Glomerular visceral epithelial cell (primary cell): Measurements from ENCODE around the gene ZSWIM6.
"Not testable (repeated sequence)": the region's sequence is repeated elsewhere in the genome, so short reads cannot be mapped to it uniquely, and the experiment has no call there.

Experiments used
- DNase-seq: peaks from one replicate; pipeline ENCODE4 v3.0.0-alpha.2; 2016; ENCODE audit errors: extremely low spot score

The ZSWIM6 gene

DNA sequence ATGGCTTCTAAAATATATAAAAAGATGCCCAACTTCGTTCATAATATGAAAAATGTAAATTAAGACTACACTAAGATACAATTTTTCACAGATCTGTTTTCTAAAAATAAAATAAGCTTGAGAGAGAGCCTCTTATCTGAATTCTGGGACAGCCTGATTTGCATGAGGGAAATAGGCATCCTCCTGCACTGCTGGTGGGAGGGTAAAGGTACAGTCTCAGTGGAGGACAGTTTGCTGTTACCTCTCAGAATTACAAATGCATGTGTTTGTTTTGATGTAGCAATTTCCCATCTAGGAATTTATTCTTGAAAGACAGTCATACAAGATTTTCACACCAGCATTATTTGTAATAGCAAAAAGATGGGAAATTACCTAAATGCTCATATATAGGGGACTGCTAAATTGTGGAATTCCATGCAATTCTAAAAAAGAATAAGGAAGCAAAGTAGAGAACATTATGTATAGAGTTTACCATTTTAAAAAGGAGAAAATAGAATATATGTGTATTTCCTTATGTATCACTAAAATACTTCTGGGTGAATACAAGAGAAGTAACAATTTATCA, 75.7 kb downstream of the ZSWIM6 start:
- no peak for DNase-seq

DNA sequence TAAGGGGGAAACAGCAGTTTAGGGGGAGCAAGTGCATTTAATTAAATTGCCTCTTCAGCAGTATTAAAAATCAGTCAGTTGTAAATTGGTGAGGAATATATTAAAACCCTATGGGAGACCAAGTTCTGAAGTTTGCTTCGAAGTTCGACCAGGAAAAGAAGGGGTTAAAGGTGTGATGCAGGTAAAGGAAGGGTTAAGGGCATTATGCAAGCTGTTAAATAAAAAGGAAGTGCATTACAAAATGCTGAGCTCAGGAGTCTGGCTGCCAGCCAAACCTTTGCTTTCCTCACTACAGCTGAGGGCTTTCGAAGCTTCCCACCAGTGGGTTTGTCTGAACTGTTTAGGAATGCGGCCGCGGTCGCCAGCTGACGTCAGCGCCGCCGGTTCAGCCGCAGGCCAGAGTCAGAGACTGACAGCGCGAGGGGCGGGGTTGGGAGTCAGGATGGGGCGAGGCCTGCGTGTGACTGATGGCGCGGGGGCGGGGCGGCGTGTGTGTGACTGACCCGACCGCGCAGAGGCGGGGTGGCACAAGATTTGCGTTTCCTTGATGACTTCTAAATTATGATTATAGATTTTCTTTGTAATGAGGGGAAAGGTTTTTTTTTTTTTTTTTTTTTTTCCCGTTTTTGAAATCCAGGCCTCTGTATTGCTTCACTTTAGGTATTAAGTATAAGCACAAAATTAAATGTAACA, 76.6 kb downstream of the ZSWIM6 start:
- DNase-seq, result peak; percentile 100

DNA sequence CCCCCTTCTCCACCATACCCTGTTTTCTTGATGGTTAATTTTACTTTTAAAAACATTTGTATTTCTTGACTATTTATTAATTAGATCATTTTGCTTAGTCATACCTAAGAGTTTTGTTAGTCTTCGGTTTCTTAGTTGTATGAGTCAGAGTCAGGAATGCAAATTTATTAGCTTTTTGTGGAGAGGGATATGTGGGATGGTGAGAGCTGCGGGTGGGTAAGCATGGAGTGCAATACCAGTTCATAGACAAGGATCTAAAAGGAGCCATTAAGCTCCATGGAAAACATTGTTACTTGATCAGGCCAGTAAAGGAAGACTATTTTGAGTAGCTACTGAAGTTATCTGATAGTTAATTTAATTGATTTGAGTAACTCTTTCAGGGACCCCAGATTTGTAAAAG, 77.5 kb downstream of the ZSWIM6 start:
- DNase-seq, result peak; percentile 89

DNA sequence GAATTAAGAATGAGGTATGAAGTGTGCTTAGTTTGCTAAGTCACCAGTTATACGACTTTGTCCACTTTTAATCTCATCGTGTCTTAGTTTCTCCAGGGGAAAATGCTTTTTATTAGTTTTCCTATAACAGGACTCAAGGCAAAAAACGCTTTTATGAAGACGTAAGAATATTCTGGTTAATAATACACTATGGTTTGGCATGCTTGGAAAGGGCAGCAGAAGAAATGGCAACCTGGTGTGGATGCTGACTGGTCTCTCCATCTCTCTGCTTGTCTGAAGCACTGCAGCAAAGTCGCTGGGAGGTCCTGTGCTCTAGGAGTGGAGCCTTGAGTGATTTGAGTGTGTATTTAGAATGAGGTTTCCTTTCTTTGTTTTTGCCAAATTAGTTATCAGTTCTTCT, 78.8 kb downstream of the ZSWIM6 start:
- no peak for DNase-seq

DNA sequence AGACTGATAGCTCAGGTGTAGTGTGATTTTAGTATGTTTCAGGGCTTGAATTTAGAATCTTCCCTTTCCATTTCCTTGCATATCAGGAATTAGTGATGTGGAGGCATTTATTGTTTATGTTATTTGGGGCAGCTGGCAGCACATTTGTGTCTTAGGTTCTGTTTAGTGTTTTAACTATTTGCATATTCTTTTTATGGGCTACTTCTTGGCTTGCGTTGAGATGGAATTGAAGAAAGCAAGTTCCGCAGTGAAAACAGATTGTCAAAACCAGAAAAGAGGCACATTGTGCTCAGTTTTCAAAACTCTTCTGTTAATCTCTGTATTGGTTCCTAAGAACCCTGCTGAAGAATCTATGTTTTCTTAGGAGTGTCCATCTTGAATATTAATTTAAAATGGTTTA, 80.3 kb downstream of the ZSWIM6 start:
- no peak for DNase-seq

DNA sequence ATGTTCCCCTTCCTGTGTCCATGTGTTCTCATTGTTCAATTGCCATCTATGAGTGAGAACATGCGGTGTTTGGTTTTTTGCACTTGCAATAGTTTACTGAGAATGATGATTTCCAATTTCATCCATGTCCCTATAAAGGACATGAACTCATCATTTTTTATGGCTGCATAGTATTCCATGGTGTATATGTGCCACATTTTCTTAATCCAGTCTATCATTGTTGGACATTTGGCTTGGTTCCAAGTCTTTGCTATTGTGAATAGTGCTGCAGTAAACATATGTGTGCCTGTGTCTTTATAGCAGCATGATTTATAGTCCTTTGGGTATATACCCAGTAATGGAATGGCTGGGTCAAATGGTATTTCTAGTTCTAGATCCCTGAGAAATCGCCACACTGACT, 81.1 kb downstream of the ZSWIM6 start:
- not testable (repeated sequence) for DNase-seq

DNA sequence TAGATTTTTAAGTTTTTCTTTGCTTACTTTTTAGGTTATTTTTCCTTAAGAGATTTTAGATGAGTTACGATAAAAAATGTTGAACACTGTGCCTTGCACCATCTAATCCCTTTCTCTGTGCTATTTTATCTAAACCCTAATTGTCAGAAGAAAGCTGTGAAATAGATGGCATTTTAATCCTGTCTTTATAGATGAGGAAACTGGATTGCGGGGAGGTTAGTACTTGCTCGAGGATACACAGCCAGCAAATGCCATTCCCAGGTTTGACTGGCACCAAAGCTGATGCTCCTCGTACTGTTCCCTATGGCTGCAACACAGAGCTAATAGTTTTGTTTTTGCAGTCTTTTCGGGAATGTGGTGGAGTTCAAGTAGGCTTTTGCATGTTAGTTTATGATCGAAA, 82.7 kb downstream of the ZSWIM6 start:
- DNase-seq, result no peak

DNA sequence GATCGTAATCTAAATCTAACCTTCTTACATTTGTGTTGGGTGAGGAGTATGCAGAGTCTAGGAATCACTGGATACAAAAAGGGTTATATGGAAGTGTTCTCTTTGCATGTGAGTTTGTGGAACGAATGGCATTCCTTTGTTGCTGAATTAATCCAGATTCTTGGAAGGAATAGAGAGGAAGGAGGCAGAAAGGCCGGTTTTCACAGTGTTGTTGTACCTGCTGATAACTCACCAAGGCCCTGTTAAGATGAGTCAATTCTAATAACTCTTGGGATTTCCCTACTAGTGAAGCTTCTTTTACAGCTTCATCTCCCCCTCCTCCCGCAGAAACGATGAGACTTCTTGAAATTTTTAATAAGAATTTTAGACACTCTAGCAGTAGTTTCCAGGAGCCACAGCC, 84.0 kb downstream of the ZSWIM6 start:
- peak; percentile 50 for DNase-seq

DNA sequence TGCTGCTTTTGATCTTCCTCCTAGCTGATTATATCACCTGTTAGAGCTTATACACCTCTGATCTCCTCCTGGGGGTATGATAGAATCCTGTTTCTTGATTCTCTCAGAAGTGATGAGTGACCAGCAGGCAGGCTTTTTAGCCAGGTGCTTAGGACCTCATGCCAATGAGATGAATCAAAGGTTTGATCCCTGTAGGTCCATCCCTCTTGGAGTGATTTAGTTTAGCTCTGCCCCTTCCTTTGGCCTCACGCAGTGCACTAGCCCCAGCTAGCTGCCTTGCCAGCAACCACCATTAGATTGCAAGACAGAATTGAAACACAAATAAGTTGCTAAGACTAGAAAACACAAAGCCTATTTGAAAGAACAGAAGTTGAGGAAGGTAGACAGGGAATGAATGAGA, 84.4 kb downstream of the ZSWIM6 start:
- DNase-seq, result peak; percentile 59

DNA sequence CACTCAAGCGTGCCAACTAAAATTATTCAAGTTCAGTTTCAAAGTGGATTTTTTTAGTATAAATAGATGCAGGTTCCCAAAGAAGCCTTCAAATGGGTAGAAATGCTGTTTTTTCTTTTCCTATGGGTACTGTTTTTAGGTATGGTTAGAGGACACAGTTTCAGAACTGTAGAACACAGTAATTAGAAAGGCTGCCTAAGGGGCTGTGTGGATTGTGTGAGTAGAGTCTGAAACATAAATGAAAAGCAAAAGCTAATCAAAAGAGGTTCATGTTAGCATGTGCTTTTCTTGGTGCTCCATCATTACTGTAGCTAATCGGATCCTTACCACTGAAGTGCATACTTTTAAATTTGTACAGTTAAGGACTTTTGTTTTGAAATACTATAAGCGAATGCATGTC, 85.3 kb downstream of the ZSWIM6 start:
- DNase-seq, result no peak

DNA sequence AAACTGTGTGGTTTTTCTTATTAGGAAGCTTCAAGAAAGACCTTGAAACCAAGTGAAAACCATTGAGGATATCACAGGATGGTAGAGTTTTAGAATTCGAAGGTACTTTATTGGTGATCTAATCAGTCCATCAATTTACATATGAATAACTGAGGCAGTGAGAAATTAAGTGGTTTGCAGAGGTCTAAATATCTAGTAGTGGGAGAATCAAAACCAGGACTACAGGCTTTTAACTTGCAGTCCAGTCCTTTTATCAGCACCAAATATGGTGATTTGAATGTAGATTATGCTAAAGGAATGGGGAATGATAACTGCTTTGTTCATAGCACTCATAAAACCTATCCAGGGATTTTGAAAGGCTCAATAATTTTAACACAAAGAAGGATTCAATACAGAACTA, 85.8 kb downstream of the ZSWIM6 start:
- no peak for DNase-seq

DNA sequence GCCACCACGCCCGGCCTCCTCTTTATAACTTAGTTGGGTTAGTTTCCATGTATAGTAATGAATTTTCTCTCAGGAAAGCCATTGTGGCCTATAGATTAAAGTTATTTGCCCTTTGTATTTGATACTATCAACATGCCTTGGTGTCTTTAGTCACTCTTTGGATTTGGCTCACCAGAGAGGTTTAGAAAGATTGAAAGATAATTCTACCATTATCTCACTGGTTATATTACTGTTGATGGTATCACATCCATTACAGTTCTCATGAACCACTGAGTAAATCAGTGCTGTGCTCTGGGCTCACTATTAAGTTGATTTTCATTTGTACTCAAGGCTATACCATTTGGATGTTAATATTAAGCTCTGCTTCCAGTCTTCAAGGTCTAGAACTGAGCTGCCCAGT, 87.0 kb downstream of the ZSWIM6 start:
- no peak for DNase-seq

DNA sequence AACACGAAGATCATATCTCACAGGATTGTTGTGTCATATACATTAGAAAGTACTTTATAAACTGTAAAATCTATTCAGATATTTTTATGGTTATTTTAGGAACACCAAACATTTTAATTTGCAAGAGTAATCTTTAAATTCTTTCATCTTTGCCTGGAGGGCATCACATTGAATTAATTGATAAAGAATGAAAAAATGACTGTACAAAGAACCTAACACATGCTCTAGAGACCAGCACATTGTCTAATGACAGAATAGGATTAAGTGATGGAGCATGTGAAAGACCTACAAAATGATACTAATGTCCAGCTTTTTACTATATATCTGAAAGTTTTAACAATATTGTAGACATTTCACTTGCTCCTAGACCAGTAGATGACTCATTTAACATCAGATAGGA, 88.0 kb downstream of the ZSWIM6 start:
- DNase-seq, result no peak

DNA sequence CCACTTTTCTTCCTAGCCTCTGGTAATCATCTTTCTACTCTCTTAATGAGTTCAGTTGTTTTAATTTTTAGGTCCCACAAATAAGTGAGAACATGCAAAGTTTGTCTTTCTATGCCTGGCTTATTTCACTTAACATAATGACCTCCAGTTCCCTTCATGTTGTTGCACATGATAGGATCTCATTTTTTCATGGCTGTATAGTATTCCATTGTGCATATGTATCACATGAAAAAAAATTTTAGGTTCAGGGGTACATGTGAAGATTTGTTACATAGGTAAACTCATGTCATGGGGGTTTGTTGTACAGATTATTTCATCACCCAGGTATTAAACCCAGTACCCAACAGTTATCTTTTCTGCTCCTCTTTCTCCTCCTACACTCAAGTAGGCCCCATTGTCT, 89.2 kb downstream of the ZSWIM6 start:
- DNase-seq, result not testable (repeated sequence)

DNA sequence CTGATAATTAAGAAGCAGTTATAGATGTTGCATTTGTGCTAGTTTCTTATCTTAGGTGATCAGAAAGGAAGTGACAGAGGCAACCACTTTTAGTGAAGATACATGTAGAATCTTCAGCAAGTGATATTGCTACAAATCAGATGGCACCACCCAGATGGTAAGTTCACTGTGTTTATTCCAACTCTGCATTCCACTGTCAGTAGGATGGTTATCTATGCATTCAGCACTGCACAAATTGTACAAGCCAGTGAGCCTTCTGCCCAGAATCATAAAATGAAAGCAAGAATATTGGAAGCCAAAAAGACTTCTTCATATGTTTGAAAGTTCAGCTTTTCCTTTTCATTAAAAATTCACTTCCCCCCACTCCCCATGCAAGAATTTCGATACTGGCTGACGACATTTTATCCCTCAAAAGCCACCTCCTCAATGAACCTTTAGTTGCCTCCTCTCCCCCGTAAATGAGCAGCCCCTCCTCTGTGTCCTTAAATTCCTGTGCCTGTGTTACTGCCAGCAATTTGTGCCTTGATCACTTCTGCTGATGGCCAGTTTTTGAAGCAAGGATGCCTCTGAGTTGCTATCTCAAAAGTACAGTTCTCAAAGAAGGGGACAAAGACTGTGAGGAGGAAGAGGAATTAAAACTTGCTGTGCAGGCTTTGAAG, 91.6 kb downstream of the ZSWIM6 start:
- DNase-seq, result no peak

DNA sequence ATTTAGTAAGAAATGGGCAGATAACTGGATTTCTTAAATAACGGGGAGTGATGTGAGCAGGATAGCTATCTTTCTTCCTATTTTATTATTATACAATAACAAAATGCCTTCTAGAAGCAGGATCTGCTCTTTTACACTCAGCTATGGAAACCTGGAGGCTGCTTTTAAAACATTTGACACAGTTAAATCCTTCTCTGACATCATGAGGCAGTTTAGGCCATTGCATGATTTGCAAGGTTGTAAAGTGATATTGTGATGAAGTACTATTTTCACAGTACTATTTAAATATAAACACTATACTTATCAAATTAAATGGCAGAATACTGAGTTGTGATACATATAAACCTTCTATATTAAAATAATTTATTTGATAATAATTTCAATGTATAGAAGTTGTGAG, 93.9 kb downstream of the ZSWIM6 start:
- no peak for DNase-seq

DNA sequence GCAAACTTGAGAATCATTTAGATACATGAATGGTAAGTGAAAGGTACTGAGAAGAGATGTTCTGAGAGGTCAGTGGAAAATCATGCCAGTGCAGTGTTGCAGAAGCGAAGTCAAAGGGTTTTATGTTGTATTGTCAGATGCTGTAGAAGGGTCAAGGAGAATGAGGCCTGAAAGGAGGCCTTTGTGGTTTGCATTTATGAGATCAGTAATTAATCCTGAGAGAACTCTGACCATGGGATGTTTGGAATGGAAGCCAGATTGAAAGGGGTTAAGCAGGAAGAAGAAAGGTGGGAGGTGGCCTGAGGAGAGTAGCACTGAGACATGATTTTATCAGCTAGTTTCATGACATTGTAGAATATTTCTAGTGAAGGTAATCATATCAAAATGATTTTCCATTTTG, 97.8 kb downstream of the ZSWIM6 start:
- no peak for DNase-seq

DNA sequence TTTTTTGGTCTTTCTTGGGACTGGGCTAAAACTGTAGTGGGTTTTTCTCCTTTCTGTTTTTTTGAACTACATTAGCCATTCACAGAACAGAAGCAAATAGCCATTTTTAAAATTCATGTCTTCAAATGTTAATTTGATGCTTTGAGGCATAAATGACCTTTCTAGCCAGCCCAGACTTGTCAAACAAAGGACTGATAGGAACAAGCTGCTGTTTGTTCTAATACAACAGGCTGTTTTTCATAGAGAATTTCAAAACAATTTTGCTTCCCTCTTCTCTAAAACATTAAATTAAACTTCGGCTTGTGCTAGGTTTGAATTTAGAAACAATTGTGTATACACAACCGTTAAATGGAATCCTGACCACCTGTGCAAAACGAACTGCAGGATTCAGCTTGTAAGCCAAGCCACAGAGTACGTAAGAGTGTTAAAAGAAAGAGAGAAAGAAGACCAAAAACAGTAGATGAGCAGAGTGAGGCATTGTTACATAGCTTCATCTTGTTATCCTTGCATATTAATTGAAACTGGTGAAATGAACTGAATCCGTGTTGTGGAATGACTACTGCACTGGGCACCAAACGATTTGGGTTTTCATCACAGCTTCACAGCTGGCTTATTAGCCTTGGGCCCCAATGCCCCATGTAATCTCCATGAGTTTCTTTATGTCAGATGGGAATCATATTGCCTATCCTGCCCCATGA, 100.0 kb downstream of the ZSWIM6 start:
- no peak for DNase-seq

DNA sequence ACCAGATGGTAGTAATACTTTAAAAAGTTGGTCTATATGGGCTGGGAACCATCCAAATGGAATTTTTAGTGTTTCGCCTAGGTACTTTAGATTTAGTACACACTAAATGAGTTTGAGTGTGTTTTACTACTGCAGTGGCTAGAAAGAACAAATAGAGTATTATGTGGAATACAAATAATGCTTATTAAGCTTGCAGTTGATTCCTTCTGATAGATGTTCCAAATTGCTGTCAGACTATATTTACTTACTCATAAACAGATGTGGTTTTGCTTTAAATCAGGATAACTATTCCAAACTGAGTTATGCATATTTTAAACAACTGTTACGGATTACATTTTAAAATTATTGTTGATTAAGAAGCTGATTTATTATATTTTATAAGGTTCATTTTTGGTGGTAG, 103.3 kb downstream of the ZSWIM6 start:
- DNase-seq, result no peak

DNA sequence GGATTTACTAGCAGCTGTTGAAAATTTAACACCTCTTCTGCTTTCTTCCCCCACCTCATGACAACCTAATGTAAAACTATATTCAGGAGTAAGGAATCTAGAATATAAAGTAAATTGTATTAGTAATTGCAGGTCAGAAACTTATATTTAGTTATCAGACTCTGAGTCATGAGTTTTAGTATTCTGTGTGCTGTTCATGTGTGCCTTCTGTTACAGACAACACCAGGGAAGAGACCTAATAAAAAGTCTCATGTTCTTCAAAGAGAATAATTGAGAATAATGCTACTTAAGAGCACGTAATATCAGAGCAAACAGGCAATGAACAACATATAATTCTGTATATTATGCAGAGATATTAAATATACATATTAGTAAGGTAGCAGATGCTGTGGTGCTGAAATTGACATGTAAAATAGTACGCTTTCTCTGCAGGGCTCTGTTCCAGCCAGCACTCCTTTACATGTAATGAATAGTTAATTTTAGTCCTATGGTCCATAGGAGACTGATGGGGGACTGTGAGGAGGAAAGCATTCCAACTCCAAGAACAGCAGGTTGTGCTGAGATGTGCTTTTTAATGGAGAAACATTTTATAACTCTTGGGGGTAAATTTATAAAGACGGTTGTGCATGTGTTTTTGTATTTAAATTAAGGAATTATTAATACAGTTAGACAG, 106.4 kb downstream of the ZSWIM6 start:
- no peak for DNase-seq

DNA sequence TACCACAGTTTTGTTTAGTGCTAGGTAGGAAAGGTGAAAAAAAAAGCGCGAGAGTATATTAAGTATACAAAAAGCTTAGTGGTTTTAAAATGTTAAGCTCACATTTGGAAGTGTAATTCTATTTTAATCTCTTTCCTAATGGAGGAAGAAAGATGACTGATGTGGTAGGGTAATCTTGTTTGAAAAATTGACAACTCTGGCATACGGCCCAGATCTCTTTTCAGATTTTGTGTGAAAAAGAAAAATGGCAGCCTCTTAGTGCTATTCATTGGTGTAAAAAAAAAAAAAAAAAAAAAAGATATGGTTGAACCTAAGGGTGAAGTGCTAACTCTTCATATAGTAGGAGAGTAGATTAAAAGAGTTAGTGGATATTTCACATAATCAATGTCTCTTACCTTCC, 108.0 kb downstream of the ZSWIM6 start:
- DNase-seq, result no peak

DNA sequence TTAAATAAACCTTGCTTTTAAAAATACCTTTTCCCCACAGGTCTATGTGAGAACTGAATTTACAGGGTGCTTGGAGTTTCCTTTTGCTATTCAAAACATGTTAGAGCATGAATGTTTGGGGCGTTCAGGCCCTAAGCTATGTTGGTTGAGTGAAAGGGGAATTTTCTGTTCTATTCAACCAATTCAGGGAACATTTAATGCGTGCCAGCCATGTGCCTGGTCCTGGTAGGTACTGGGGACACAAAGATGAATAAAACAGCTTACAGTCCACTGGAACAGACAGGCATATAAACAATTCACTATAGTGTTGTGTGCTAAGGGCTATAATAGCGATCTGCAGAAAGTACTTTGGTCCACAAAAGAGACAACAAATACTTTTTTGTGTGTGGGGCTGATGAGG, 108.5 kb downstream of the ZSWIM6 start:
- DNase-seq, result no peak
